NCI-H345 treated with DMSO at 0.1 percent for 48 hours (cell line): ENCODE results near the gene NCOR1.
"Not testable (repeated sequence)": the region's sequence is repeated elsewhere in the genome, so short reads cannot be mapped to it uniquely, and the experiment has no call there.

Source experiments
- DNase-seq: peaks from one replicate; lab custom pipeline; 2025; ENCODE audit not compliant: unreplicated experiment; lab: John Stamatoyannopoulos, UW

The NCOR1 gene

GRCh38 chr17:16215273-16215964 lies at the start of gene NCOR1:
Gene NCOR1, minus strand, starts transcription at chr17:16215534. Its CDS starts 20,965 bp downstream, at chr17:16194569.
- DNase-seq, result peak; percentile 65

DNA sequence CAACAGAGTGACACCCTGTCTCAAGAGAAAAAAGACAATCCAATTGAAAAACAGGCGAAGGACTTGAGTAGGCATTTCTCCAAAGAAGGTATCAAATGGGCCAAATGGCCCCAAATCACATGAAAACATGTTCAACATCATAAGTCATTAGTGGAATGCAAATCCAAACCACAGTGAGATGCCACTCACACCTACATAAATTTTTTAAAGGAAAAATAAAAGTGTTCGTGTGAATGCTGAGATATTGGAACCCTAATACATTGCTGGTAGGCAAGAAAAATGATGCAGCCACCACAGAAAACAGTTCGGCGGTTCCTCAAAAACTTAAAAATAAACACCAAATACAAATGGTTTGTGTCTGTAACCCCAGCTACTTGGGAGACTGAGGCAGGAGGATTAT lies 46.9 kb upstream of the NCOR1 start:
- DNase-seq, result no peak

GRCh38 chr17:16261049-16261448 lies 45.7 kb upstream of the NCOR1 start:
- no peak for DNase-seq

- DNase-seq, result no peak
These were observed 44.6 kb upstream of the NCOR1 start for GRCh38 chr17:16259926-16260325.

DNA sequence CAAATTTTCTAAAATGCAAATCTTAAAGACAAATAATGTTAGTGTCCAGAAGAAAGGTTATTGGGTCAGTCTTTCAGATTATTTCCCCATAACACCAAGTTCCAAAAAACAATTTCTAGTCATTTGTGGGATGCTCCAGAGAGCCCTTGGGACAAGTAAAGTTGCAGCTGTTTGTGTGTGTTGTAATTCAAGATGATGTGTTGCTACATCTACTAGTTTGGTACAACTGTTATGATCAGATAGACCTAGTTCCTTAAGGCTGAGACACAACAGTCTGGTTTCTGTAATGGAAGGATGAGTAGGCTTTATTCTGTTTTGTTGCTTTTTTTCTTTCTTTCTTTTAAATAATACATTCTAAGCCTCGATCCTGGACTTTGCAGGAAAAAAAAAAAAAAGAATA lies 43.6 kb upstream of the NCOR1 start:
- no peak for DNase-seq

GRCh38 chr17:16255481-16255921 lies 40.2 kb upstream of the NCOR1 start:
- DNase-seq, result no peak

GRCh38 chr17:16254773-16255400 lies 39.6 kb upstream of the NCOR1 start:
- no peak for DNase-seq

GRCh38 chr17:16251556-16251955 lies 36.2 kb upstream of the NCOR1 start:
- DNase-seq, result no peak

DNA sequence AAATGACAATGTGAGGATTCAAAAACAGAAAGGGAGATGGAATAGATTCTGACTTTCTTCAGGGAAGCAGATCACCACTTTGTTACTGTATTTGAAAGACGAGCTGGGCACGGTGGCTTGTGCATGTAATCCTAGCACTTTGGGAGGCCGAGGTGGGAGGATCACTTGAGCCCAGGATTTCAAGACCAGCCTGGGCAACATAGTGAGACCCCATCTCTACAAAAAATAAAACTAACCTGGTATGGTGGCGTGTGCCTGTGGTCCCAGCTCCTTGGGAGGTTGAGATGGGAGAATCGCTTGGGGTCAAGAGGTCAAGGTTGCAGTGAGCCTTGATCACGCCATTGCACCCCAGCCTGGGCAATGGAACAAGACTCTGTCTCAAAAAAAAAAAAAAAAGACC lies 35.7 kb upstream of the NCOR1 start:
- DNase-seq, result no peak

DNA sequence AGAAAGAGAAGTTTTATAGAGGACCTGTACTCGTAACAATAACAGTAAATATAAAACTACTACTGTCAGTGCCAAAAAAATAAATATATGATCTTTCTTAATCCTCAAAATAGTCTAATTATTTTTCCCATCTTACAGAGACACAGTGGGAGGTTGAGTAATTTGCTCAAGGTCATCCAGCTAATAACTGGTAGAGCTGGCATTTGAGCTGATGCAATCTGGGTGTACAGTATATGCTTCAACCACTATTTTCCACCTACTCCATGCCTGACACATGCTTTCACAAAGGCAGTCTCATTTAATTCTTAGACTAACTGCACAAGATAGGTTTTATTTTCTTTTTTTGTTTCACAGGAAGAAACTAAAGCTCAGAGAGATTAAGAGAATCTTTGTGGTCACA lies 35.3 kb upstream of the NCOR1 start:
- no peak for DNase-seq

DNA sequence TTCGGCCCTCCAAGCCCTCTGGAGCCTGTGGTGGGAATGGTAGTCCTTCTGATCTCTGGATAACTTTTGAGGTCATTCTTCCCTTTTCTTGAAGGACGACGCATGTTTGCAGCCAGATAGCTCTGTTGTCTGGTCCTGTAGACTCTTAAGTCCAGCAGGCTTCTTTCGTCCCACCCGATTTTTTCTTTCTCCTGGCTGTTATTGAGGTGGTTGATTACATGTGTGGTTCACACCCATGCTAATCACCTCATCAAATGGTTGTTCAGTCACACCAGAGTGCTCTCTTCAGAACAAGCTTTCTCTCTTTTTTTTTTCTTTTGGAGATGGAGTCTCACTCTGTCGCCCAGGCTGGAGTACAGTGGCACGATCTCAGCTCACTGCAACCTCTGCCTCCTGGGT lies 32.3 kb upstream of the NCOR1 start:
- no peak for DNase-seq

DNA sequence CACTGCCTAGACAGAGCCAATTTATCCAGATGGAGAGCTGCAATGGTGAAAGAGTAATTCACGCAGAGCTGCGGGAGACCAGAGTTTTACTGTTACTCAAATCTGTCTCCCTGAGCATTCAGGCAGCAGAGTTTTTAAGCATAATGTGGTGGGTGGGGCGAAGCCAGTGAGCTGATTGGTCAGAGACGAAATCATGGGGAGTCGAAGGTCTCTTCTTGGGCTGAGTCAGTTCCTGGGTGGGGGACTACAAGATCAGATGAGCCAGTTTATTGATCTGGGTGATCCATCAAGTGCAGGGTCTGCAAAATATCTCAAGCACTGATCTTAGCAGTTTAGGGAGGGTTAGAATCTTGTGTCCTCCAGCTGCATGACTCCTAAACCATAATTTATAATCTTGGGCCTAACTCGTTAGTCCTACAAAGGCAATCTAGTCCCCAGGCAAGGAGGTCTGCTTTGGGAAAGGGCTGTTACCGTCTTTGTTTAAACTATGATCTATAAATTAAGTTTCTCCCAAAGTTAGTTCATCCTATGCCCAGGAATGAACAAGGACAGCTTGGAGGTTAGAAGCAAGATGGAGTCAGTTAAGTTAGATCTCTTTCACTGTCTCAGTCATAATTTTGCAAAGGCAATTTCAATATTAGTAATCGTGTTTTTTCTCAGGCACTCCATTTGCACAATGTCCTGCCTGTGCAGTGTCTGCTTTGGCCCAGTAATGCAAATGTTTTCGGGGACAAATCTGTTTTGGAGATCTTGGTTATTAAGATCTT lies 28.6 kb upstream of the NCOR1 start:
- no peak for DNase-seq

DNA sequence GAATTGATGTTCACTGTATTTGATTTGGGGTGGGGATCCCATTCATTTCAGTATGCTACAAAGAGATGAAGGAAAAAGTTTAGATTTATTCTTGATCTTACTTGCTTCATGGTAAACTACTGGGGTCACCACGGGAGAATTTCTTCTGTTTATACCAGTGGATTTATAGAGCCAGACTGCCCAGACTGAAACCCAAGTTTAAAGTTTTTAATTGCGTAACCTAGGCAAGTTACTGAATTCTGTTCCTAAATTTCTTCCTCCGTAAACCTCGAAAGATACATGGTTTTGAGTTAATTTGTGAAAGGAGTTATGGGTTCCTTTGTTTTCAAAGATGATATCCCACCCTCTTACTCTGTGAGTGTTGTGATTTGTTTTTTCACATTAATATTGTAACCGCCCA lies 28.1 kb upstream of the NCOR1 start:
- no peak for DNase-seq

DNA sequence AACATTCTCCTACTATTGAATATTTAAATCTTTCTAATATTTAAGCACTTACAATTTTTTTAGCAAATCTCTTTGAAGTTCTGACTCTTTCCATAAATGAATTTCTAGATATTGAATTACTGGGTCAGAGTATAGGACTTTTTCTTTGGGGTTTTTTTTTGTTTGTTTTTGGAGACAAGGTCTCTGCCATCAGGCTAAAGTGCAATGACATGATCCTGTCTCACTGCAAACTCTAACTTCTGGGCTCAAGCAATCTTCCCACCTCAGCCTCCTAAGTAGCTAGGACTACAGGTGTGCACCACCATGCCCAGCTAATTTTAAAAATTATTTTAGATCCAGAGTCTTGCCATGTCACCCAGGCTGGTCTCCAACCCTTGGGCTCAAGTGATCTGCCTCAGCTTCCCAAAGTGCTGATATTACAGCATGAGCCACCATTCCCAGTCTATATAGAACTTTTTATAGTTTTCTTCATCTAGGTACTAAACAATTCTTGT lies 26.6 kb upstream of the NCOR1 start:
- no peak for DNase-seq

- DNase-seq, result no peak
These were observed 24.6 kb upstream of the NCOR1 start for GRCh38 chr17:16239931-16240330.

- no peak for DNase-seq
These were observed 17.1 kb upstream of the NCOR1 start for GRCh38 chr17:16232391-16232790.

DNA sequence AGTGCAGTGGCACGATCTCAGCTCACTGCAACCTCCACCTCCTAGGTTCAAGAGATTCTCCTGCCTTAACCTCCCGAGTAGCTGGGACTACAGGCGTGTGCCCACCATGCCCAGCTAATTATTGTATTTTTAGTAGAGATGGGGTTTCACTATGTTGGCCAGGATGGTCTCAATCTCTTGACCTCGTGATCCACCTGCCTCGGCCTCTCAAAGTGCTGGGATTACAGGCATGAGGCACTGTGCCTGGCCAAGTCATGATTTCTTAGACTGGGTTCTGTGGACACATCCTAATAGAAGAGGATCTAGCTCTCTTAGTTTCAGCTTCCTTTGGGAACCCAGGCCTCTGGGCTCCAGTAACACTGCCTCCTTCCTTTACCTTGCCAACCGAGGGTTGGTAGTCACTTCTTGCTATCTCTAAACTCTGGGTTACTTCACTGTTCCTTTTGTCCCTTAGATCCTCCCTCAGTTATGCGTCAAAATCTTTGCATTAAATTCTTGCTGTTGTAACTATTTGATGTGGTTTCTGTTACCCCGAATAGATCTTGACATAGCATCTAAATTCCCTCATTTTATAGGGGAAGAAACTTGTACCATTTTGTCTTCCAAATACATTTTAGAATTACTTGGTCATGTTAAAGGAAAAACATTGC lies 14.7 kb upstream of the NCOR1 start:
- not testable (repeated sequence) for DNase-seq

GRCh38 chr17:16222406-16222805 lies 7.1 kb upstream of the NCOR1 start:
- DNase-seq, result no peak

GRCh38 chr17:16217002-16217635 lies 1.8 kb upstream of the NCOR1 start, which contains the start of gene PIGL:
Gene PIGL, plus strand, starts transcription at chr17:16217210. Its CDS starts 17 bp downstream, at chr17:16217227.
- DNase-seq, result peak; percentile 71

- not testable (repeated sequence) for DNase-seq
These were observed 1.1 kb upstream of the NCOR1 start for GRCh38 chr17:16216341-16217001.
